Adrenal gland (tissue), 12 donors: ENCODE measurements around the gene FAM83D. TPM values are rescaled to one million over a fixed set of nuclear protein-coding genes. Genes with fewer than 3 reads are reported as not detected.

Source experiments
- DNase-seq, 7 donors: peaks; one replicate each; pipeline ENCODE4 v3.0.0-alpha.2; 2019 to 2020
- H3K27ac ChIP-seq, 5 donors: fragments of 200-600 bp; sonication (generic) in 4 of 5; 1 replicate in 3 of 5; 2 replicates in 2 of 5; pipeline versions ENCODE4 v1.5.1 to v1.8.0; 2016 to 2020; ENCODE audit warnings: mild to moderate bottlenecking in 1 of 5
- H3K27me3 ChIP-seq: fragments of 200-600 bp; 2 replicates; pipeline ENCODE4 v1.8.0; 2021
- H3K36me3 ChIP-seq, 2 donors: fragments of 200-600 bp; replicated peaks in 1 of 2; 1 replicate in 1 of 2; 2 replicates in 1 of 2; pipeline versions ENCODE4 v1.5.1 to v1.8.0; 2018 to 2022
- H3K4me1 ChIP-seq, 2 donors: fragments of 200-600 bp; replicated peaks in 1 of 2; 1 replicate in 1 of 2; 2 replicates in 1 of 2; pipeline versions ENCODE4 v1.5.1 to v1.8.0; 2018 to 2021
- H3K4me3 ChIP-seq, 4 donors: fragments of 200-600 bp; sonication (generic) in 3 of 4; one replicate each; pipeline ENCODE4 v1.5.1; 2016 to 2018
- H3K9me3 ChIP-seq, 3 donors: fragments of 200-600 bp; sonication (generic) in 1 of 3; replicated peaks in 1 of 3; 1 replicate in 2 of 3; 2 replicates in 1 of 3; pipeline versions ENCODE4 v1.5.1 to v1.8.0; 2016 to 2021
- CTCF ChIP-seq, 6 experiments: fragments of 450-650 bp in 4 of 6; fragments of 200-600 bp in 2 of 6; sonication (generic) in 1 of 6; IDR thresholded peaks; 1 replicate in 5 of 6; 2 replicates in 1 of 6; pipeline versions ENCODE4 v1.5.1 to v1.8.0; 2016 to 2021; ENCODE audit warnings: antibody characterized with exemption in 6 of 6, mild to moderate bottlenecking in 2 of 6, moderate library complexity in 1 of 6
- POLR2A ChIP-seq, 2 donors: fragments of 450-650 bp; IDR thresholded peaks; one replicate each; pipeline ENCODE4 v1.6.1; 2017; ENCODE audit warnings: antibody characterized with exemption in 2 of 2, mild to moderate bottlenecking in 2 of 2, moderate library complexity in 1 of 2
- WGBS, 4 donors: extraction: QIAGEN DNeasy Blood & Tissue Kit in 2 of 4; methylation state at CpG; one replicate each; pipeline versions ENCODE4 v1.1.5 to v1.1.7; 2013 to 2017; 5-methylcytosine and 5-hydroxymethylcytosine counted together
- intact Hi-C, 2 donors: fragments of 100-400 bp; cut with DNase I; formaldehyde crosslinking; loops; one replicate each; pipeline versions ENCODE4 v1.14.1 to v1.15.0; 2022 to 2023
- polyA plus RNA-seq, 3 donors: library from polyadenylated mRNA; stranded (reverse); fragments of 200-250 nt in 2 of 3; fragments of 350-450 nt in 1 of 3; fragmentation: Illumina TruSeq in 1 of 3; extraction: RNeasy Lipid Tissue Mini Kit (QIAGEN cat#74804) in 1 of 3; gene quantifications; one replicate each; pipeline ENCODE4 v1.2.3, GENCODE V29; 2013 to 2014
- total RNA-seq, 9 donors: library from RNA; depleted of rRNA in 4 of 9; stranded (reverse); fragments of >200 nt in 4 of 9; fragments of 120-200 nt in 1 of 9; fragmentation: NEBNext Ultra II Directional in 1 of 9; extraction: Animal tissue kit (Norgen Biotek cat#: 25700) in 1 of 9; gene quantifications; one replicate each; pipeline versions ENCODE4 v1.1.0 to v1.2.4, GENCODE V29; 2013 to 2023
- donor health status: healthy with polysubstance abuse.
- donor health status: Bipolar disorder and iron deficiency.
- donor health status: DM: yes; HTN: yes; CAD: no.
- donor health status: DM: no; HTN: no; CAD: no.
- donor health status: DM: no; HTN: no; CAD: no.
- donor health status: DM: yes; HTN: yes; CAD: no.

Gene FAM83D
- total and polyA plus RNA-seq, 12 donors = 0.14 to 4.5 (median 0.72) TPM; not detected in 1

- H3K4me3 ChIP-seq = no peak overlapping the region
- no peak for TF ChIP-seq POLR2A (IDR thresholded peaks at IDR 0.05)
- peak; percentile 49 to 88 (median 77) for TF ChIP-seq CTCF (IDR thresholded peaks at IDR 0.05)
- peak; percentile 36 to 84 (median 61) for DNase-seq
- intact Hi-C loops = loop anchor here (5.0 to 10.0 kb wide), 2 partner anchors 246 to 249 kb away; no protein-coding TSS in a partner anchor
- peak overlapping the region in 1 of 5 donors; percentile 29 for H3K27ac ChIP-seq
- H3K36me3 ChIP-seq = no peaks in the 10 kb centered on the region
- H3K27me3 ChIP-seq = no peaks in the 10 kb centered on the region
- H3K4me1 ChIP-seq = no peaks in the 10 kb centered on the region
- no peaks in the 10 kb centered on the region for H3K9me3 ChIP-seq
- 9 to 25% (median 12%) methylated on average over 12 to 25 of the region's 25 CpGs for WGBS, 4 donors
These were observed 32.6 kb upstream of the FAM83D start for GRCh38 chr20:38893565-38894090.

- Histone ChIP-seq H3K4me1 (no peaks in the 10 kb centered on the region), H3K36me3 (no peaks in the 10 kb centered on the region), H3K27me3 (no peaks in the 10 kb centered on the region), H3K27ac (no peak overlapping the region), H3K4me3 (no peak overlapping the region), H3K9me3 (no peaks in the 10 kb centered on the region)
- TF ChIP-seq CTCF (IDR thresholded peaks at IDR 0.05) (peak in 1 of 6 experiments; percentile 7), POLR2A (IDR thresholded peaks at IDR 0.05) (no peak)
- intact Hi-C loops = loop anchor here (5.0 to 10.0 kb wide), 2 partner anchors 247 to 249 kb away; no protein-coding TSS in a partner anchor
- DNase-seq = no peak
- 20 to 32% (median 22%) methylated on average over 21 to 30 of the region's 30 CpGs for WGBS, 4 donors
These were observed 31.9 kb upstream of the FAM83D start for GRCh38 chr20:38894091-38894847.

- intact Hi-C loops = loop anchor here in 1 of 2 donors (10.0 kb wide), 1 partner anchor 251 kb away; no protein-coding TSS in a partner anchor
- Histone ChIP-seq H3K27me3 (no peaks in the 10 kb centered on the region), H3K36me3 (no peaks in the 10 kb centered on the region), H3K4me1 (no peaks in the 10 kb centered on the region), H3K9me3 (no peaks in the 10 kb centered on the region), H3K27ac (no peak overlapping the region), H3K4me3 (no peak overlapping the region)
- TF ChIP-seq POLR2A (IDR thresholded peaks at IDR 0.05) (no peak), CTCF (IDR thresholded peaks at IDR 0.05) (no peak)
- no peak for DNase-seq
- WGBS, 4 donors = 73 to 87% (median 80%) methylated on average over 7 to 9 of the region's 9 CpGs
These were observed 30.9 kb upstream of the FAM83D start for GRCh38 chr20:38895098-38895949.
